GM18870 (cell line): ENCODE results near the gene CLEC18A.
"Not testable (repeated sequence)": the region's sequence is repeated elsewhere in the genome, so short reads cannot be mapped to it uniquely, and the experiment has no call there.

Experiments used
- ATAC-seq: cut with Tn5 transposase; IDR thresholded peaks from one replicate; pipeline ENCODE4 v1.9.1; 2021; ENCODE audit warnings: moderate library complexity; ENCODE audit not compliant: unreplicated experiment

Gene CLEC18A

DNA sequence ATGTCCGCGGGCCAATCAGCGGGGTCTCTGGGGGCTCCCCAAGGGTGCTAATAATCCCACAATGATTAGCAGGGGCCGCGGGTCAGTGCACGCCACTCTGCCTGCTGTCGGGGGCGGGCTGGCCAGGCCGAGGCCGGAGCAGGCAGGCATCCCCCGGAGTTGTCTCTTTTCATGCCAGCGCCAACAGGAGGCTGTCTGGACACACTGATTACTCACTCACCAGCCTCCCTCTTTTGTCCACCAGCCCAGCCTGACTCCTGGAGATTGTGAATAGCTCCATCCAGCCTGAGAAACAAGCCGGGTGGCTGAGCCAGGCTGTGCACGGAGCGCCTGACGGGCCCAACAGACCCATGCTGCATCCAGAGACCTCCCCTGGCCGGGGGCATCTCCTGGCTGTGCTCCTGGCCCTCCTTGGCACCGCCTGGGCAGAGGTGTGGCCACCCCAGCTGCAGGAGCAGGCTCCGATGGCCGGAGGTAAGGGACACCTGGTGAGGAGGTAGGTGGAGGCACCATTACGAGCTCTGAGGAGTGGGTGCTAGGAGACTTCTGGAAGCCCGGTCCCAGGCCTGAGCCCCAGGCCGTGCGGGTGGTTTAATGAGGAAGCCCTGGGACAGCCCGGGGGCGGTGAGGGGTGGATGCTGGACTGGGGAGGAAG, at the start of gene CLEC18A:
CLEC18A (plus strand) TSS at position 318 of the 655 bp plus-strand sequence; CDS start at position 351, 33 bp downstream.
- ATAC-seq: not testable (repeated sequence)

DNA sequence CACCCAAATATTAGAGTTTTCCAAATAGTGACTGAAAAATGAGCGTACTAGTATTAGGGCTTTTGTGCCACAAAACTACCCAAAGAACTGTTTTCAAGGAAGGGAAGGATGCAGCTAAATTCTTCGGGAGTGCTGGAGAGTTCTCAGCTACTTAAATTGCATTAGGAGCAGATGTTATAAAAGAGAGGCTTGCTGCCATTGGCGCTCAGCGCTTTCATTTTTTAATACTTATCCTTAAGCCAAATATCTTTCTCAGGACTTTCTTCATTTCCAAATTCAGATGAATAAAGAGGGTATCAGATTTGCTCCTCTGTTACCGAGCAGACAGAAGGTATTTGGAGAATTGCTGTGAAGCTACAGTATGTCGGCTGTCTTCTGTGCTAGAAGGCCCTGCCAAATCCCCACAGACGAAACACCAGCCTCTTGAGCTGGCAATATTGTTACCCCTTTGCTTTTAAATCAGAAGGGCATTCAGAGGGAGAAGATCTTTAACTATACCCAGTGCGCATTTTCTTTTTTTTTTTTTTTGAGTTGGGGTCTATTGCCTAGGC, 47.2 kb upstream of the CLEC18A start:
- ATAC-seq: no peak

DNA sequence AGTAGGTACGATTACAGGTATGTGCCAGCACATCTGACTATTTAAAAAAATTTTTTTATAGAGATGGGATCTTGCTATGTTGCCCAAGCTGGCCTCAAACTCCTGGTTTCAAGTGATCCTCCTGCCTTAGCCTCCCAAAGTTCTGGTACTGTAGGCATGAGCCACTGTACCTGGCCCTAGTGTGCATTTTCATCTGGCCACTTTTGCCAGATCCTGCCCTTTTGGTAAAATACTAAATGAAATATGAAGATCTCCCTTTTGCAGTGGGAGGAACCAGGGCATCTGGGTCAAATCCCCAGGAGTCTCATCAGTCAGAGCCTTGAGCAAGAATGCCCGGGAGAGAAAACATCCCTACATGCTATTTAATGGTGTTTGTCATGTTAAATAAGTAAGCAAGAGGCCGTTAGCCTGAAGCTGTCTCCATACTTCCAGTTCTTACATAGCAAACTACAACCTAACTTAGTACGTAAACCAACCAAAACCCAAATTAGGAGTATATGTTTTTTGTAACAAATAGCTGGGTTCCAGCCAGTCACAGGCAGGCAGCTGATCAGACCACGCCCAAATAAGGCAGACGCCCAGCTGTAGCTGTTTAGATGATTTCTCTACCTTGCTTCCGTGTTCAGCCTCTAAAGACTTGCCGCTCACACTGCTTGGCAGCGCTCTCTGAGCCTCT, 46.5 kb upstream of the CLEC18A start:
- no peak for ATAC-seq

DNA sequence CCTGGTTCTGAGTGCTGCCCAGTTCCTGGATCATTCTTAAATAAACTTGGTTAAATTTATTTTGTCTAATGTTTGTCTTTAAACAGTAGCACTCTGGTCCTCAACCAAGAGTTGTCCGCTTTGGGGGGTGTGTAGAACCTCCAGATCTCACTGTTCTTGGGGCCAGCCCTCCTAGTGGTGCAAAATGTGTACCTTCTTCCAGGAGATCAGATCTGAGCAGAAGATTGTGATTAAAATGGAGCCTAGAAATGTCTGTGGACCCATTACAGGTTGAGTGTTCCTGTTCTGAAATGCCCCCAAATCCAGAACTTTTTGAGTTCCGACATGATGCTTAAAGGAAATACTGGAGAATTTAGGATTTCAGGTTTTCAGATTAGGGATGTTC, 46.0 kb upstream of the CLEC18A start:
- ATAC-seq: no peak

DNA sequence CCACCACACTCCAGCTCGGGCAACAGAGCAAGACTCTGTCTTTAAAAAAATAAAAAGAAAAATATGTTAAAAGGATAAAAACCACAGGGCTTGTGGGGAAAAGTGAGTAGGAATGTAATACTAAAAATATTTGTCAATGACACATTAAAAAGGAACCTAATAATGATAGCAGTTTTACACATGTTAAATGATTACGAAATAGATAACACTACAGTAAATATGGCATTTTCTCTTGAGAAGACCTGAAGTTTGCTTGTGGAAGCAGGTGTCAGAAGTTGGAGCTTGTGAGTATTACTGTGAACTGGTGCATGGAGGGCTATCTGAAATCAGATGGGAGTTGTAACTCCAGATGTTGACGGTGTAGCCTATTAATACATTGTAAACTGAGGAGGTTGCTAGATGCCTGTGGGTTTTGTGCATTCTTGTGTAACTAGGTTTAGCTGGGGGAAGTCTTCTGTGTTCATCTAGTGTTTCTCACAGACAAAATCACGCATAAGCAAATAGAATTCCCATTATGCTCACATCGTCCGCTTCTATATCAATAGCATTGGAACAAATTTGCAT, 44.2 kb upstream of the CLEC18A start:
- ATAC-seq: no peak

DNA sequence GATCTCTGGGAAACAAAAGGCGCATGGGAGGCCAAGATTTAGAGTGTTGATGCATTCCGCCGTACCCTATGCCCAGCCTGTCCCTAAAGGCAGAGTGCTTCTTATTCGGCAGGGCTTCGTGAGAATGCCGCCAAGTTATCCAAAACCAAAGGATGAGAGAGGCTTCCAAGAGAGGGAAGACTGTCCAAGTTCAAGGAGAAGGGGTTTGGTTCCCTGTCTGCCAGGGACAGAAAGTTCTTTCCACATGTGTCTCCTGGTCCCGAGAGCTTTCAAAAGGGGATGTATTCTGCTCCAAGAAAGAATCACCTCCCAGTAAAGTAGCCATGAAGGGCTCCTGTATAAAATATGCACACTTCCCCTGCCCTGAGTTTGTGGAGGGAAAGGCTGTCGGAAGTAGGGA, 42.1 kb upstream of the CLEC18A start:
- ATAC-seq: no peak

DNA sequence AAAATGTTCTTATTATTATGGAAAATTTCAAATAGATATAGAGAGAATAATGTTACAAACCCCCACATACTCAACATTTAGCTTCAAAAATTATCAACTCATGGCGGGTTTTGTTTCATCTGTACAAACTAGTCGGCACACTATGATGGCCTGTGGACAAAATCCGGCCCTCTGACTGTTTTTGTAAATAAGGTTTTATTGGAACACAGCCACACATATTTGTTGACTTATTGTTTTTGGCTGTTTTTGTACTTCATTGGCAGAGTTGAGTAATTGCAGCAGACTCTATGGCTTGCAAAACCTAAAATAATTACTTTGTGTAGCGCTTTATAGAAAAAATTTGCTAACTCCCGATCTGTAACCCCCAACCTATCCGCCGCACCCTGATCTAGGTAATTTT, 41.4 kb upstream of the CLEC18A start:
- ATAC-seq: no peak

DNA sequence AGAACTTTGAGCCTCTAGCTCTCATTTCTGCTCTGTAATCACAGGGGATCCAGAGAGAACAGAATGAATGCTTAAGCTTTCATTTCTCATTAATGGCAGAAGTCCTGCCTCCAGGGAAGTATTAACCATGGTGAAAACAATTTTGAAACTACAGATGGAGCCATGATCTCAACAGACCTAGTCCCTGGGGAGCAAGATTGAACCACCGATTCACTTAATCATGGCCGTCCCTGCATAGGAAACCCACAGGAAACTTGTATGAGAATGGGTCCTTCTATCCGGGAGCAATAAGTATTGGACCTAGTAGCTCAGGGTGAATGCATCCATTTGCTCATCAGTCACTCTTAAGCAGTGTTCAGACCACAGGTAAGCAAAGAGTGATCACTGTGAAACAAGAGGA, 40.2 kb upstream of the CLEC18A start:
- ATAC-seq: no peak

DNA sequence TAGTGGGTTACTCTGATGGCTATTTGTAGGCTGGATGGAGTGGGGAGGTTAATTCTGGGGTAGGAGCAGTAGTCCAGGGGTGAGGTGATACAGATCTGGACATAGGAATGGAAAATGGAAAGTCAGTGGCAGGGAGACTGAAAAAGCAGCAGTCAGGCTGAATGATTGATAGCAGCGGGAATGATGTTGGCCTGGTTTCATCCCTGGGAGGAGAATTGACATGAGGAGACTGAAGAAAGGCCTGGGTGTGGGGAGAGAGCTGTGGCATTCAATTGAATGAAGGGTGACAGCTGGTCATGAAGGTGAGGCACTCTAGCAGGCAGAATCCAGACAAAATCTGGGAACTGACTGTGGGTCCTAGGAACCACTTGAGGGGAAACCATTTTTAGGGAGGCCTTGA, 34.7 kb upstream of the CLEC18A start:
- no peak for ATAC-seq

DNA sequence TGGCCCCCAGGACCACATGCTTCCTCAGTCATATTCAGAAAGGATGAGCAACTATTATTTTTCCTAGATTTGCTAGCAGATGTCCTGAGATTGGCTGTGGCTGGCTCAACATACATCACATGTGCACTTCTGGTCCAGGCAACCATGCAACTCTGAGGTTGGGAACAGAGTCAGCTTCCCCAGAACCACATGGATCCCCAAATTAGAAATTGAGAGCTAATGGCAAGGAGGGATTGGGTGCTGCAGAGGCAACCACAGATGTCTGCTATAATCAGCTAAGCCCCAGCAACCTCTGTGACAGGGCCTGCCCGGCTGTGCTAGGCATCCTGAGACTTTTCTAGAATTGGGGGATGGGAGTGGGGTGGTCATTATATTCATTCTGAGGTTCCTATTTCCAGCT, 33.8 kb upstream of the CLEC18A start:
- ATAC-seq: no peak

DNA sequence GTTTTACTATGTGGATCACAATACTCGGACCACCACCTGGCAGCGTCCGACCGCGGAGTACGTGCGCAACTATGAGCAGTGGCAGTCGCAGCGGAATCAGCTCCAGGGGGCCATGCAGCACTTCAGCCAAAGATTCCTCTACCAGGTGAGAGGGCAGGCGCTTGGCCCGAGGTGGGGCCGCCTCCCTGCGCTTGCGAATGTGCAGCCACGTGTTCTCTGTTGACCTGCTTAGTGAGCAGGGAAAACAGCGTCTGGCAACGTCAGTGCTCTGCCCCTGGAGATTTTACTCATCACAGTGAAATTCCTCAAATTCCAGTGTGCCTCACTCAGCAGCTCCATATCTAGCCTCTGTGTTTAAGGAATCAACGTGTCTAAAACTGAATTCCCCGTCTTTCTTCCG, 33.4 kb upstream of the CLEC18A start:
- no peak for ATAC-seq

DNA sequence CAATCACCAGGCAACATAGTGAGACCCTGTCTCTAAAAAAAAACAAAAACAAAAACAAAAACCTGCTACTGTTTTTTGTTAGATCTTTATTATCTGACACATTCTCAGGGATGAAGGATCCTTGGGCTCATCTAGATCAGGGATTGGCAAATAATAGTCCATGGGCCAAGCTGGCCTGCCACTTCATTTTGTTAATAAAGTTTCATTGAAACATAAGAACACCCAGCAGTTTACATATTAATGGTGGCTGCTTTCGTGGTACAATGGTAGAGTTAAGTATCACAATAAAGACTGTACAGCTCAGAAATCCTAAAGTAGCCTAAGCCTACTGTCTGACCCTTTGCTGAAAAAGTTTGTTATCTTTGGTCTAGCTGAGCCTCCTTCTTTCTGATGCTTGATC, 32.9 kb upstream of the CLEC18A start:
- no peak for ATAC-seq

DNA sequence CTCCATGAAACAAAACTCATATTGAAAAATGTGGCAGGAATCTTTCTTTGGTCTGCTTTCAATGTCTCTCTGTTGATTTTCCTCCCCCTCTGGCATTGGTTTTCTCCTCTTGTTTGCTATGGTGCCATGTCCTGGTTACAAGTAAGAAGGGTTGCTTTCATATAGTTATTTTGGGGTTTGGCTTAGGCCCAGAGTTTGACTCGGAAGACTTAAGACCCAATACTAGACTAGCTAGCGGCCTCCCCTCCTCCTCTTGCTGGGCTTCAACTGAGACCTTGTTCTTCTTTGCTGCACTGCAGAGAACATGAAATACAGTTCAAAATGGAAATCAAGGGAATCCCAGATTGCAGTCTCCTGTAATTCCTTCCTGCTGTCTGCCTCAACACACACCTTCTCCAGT, 30.0 kb upstream of the CLEC18A start:
- no peak for ATAC-seq

DNA sequence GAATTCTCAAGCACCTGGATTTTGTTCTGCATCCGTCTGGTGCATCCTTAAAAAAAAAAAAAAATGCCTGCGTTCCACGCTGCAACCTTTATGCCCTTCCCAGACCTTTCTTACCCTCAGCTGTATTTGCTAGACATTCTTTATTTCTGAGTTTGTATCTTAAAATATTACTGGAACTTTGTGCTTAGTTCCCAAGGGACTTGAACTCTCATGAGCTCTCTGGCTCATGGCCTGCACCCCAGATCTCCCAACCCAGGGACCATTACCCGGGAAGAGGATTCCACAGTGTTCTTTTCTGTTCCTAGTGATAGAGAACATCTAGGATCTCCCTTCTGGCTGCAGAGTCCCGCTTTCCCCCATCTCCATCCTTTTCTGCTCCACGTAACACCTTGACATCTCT, 28.9 kb upstream of the CLEC18A start:
- ATAC-seq: no peak

DNA sequence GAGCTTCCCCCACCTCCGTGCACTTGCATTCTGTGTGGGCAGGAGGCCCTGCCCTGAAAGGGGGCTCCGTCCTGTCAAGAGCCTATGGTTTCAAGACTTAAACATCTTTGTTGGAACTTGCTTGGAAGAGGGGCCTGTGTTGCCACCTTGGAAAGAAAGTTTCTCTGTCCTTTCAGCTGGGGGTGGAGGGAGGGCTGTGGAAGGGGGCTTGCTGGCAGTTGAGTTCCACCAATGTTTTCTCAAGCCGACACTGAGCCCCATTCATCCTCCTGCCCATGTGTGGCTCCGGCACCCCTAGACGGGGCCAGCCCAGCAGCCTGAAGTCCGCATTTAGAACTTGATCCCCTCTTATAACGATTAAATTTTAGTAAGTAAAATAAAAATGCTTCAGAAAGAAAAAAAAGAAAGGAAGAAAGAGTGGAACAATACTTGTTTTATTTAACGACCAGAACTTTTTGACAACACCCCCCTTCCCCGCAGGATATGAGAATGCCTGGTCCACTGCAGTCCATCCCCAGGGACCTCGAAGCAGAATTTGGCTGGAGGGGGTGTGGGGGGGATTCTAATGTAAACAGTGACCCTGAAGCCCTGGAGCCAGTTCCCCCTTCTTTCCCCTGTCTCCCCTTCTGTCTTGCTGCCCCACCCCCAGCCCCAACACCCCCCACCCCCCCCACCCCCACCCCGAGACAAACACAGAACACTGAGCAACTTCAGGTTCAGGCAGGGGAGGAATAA, 26.9 kb upstream of the CLEC18A start:
- ATAC-seq: no peak

DNA sequence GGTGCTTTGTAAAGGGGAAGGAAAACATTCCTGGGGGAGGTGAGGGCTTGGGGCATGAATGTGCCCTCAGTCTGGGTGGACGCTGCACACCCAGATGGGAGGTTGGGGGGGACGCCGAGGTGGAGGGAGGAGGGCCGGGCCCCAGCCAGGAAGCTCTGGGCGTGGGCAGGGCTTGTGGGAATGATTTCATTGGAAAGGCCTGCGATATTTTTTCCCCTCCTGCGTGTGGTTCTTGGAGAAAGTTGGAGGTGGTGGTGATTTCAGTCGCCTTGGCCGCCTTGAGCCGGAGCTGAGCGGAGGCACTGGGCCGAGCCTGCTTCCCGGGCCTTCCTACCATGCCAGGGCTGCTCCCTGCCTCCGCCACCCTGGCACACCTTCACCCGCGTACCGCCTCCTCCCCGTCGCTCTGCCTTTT, 26.4 kb upstream of the CLEC18A start:
- ATAC-seq: no peak

DNA sequence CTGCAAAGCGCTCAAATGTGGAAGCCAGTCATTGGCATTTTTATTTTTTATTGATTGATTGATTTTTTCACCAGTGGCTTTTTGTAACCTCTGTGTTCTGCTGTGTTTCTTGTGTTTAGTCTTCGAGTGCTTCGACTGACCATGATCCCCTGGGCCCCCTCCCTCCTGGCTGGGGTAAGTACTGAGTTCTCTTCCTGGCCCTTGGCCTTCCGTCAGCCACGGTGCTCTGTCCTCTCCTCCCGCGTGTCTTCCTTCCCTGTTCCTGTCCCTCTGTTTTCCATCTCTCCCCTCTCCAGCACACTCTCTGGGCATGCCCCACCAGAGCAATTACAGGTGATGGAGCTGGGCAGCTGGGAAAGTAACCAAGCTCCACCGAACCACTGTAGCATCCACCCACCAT, 25.8 kb upstream of the CLEC18A start:
- ATAC-seq: no peak

DNA sequence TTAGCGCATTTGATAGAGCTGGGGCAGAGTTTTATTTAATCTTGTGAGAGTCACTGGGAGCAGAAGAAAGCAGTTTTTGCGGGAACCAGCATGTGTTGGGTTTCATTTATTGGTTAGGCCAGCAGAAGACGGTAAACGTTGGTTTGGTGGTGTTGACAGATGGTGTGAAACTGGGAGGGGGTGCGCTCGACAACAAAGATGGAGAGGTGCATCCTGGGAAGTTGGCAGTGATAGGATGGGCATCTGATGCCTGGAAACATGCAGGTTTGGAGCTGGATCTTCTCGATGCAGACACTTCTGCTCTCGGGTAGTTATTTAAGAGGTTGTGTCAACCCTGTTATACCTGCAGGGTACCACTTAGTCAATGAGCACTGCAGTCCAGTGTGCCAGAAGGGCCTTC, 24.9 kb upstream of the CLEC18A start:
- ATAC-seq: no peak

DNA sequence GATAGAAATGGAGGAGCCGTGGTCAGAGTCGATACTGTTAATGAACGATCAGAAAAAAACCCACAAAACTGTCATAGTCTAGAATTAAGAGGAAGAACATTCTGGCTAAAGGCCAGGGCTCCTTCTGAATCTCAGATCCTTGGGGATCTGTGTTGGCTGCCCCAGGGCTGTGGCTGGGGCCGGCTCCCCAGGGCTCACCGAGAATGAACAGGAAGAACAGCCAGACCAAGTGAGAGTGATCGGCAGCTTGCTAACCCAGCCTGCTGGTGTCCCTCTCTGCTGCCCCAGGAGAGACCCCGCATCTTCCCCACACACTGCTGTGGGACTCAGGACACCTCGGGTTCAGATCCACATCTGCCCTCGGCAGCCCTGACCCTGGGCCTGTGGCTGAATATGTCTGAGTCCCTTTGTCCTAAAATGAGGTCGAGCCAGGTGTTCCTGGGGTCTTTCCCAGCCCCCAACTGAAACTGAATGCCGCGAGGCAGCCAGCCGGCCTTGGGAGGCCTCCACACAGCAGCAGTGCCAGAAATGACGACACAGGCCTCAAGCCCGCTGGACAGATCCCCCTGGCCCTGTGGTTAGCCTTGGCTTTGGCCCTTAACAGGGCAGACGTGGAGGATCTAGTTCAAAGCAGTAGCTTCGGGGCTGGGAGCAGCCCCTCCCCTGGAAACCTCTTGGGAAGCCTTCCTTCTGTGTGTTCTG, 23.9 kb upstream of the CLEC18A start:
- ATAC-seq: no peak

DNA sequence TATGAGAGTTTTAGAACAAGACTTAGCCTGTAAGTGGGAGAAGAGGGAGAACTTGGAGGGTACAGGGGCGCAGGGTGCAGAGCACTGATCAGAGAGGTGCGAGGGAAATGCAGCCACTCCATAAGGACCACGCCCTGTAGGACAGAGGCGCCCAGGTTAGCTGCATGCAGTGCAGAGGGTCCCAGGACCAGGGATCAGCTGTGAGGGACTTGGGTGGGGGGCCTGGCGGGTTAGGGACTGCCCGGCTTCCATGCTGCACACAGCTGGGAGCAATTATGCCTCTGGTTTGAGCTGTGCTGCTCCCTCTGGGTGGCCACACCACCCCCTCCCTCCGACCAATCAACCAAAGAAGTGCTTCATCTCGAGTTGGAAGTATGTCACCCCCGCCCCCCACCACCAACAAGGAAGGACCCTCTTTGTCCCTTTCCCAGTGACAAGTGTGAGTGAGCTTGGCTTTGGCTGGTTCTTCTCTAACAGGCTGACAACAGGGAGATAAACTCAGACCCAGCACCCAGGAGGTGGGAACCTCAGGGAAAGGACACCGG, 22.2 kb upstream of the CLEC18A start:
- ATAC-seq: no peak

DNA sequence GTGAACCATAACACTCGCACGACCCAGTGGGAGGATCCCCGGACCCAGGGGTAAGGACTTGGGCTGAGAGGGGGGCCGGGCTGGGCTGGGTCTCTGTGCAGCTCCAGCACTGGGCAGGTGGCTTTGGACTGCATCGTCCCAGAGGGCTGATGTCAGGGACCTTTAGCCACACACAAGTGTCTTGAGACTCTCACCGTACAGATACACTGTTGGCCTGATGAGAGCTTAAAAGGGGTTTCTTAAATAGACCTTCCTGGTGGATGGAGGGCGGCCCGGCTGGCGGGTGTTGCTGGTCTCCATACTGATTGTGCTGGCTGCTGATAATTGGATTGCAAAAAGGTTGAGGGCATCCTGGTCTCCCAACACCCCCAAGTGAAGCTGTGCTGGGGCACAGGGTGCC, 21.7 kb upstream of the CLEC18A start:
- ATAC-seq: no peak
